ENCODE data around the gene P2RX6. TPM values are rescaled to one million over a fixed set of nuclear protein-coding genes. Genes with fewer than 3 reads are reported as not detected.

The P2RX6 gene
- total and polyA plus RNA-seq, 12 donors, result 0.07 to 7.7 (median 3.2) TPM

DNA sequence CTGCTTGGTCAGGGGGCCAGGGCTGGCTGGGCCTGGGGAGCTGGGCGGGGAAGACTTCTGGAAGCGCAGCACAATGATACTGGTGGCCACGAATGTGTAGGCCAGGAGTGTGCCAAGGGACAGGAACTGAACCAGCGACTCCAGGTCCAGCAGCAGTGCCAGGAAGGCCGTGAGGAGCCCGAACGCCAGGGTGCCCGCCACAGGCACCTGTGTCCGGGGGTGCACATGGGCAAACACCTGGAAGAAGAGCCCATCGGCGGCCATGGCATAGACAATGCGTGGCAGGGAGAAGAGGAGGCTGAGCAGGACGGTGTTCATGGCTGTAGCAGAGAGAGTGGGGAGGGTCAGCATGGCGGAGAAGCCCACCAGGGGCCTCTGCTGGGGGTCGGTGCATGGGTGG, 15.1 kb downstream of the P2RX6 start:
- Histone ChIP-seq H3K36me3 (no peaks in the 10 kb centered on the region), H3K9me3 (no peaks in the 10 kb centered on the region), H3K27ac (no peak overlapping the region), H3K4me1 (peaks cover 3 to 19% (median 8%) of the 10 kb centered on the region in 9 donors), H3K4me3 (no peak overlapping the region), H3K27me3 (peaks cover 8 to 47% (median 39%) of the 10 kb centered on the region in 7 donors)
- intact Hi-C loops (cut with DNase I), result loop anchor here in 2 of 10 donors (10.0 kb wide), 2 partner anchors 65 to 75 kb away; no protein-coding TSS in a partner anchor
- DNase-seq (no peak), ATAC-seq (no peak)
- TF ChIP-seq, protein P1, sequence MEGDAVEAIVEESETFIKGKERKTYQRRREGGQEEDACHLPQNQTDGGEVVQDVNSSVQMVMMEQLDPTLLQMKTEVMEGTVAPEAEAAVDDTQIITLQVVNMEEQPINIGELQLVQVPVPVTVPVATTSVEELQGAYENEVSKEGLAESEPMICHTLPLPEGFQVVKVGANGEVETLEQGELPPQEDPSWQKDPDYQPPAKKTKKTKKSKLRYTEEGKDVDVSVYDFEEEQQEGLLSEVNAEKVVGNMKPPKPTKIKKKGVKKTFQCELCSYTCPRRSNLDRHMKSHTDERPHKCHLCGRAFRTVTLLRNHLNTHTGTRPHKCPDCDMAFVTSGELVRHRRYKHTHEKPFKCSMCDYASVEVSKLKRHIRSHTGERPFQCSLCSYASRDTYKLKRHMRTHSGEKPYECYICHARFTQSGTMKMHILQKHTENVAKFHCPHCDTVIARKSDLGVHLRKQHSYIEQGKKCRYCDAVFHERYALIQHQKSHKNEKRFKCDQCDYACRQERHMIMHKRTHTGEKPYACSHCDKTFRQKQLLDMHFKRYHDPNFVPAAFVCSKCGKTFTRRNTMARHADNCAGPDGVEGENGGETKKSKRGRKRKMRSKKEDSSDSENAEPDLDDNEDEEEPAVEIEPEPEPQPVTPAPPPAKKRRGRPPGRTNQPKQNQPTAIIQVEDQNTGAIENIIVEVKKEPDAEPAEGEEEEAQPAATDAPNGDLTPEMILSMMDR (IDR thresholded peaks at IDR 0.05), result no peak
- 94% methylated on average over 15 of the region's 15 CpGs for WGBS, 2 donors

DNA sequence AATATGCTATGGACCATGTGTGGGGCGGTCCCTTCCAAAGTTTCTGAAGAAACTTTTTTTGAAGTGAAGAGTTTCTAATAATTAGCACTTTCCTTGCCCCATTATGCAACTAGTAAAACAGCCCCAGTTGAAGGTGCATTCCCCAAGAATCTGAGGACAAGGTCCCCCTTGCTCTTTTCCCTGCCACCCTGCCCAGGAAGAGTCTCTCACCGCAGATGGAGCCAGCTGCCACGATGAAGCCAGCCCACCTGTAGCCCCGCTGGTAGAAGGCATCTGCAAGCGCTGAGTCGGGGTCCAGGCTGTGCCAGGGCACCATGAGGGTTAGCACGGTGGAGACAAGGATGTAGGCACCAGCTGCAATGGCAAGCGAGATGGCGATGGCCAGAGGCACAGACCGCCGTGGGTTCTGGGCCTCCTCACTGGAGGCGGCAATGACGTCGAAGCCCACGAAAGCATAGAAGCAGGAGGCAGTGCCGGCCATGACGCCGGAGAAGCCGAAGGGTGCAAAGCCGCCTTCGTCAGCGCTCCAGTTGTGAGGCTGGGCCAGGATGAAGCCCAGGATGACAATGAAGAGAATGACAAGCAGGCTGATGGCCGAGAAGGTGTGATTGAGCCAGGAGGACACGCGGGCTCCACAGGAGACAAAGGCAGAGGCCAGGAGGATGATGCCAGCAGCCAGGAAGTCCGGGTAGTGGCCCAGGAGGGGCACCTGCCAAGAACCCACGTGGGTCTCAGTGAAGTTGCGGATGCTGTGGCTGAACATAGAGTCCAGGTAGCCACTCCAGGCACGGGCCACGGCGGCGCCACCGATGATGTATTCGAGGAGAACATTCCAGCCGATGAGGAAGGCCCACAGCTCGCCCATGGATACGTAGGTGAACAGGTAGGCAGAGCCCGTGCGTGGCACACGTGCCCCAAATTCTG, 15.9 kb downstream of the P2RX6 start:
- H3K4me1 ChIP-seq, result peaks cover 3 to 19% (median 8%) of the 10 kb centered on the region in 9 donors
- no peak overlapping the region for H3K4me3 ChIP-seq
- H3K36me3 ChIP-seq, result no peaks in the 10 kb centered on the region
- TF ChIP-seq, protein P1 (IDR thresholded peaks at IDR 0.05), result no peak
- intact Hi-C loops (cut with DNase I), result loop anchor here in 2 of 10 donors (10.0 kb wide), 2 partner anchors 64 to 74 kb away; no protein-coding TSS in a partner anchor
- WGBS, 2 donors, result 90 to 93% methylated on average over 40 of the region's 40 CpGs
- no peak for DNase-seq
- H3K27me3 ChIP-seq, result peaks cover 8 to 47% (median 39%) of the 10 kb centered on the region in 7 donors
- H3K9me3 ChIP-seq, result no peaks in the 10 kb centered on the region
- H3K27ac ChIP-seq, result no peak overlapping the region
- no peak for ATAC-seq

DNA sequence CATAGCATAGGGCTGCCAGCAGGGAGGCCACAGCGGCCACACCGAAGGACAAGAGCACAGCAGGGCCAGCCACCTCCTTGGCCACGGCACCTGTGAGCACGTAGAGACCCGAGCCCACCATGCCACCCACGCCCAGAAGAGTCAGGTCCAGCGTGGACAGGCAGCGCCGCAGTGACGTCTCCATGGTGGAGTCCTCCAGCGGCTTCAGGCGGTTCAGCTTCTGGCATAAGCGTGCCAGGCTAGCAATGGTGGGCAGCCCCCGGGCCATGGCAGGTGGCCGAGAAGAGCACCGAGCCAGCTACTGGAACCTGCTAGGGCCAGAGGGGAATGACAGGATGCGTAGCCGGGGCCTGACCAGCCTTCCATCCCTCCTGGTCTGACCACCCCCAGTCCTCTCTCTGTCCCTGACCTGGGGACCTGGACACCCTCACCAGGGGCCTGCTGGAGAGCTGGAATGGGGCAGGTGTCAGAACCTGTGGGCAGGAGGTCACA, 16.6 kb downstream of the P2RX6 start:
- Histone ChIP-seq H3K4me1 (peaks cover 3 to 19% (median 8%) of the 10 kb centered on the region in 9 donors), H3K9me3 (no peaks in the 10 kb centered on the region), H3K36me3 (no peaks in the 10 kb centered on the region), H3K27me3 (peaks cover 8 to 47% (median 39%) of the 10 kb centered on the region in 7 donors), H3K27ac (no peak overlapping the region), H3K4me3 (peak overlapping the region in 4 of 10 donors; percentile 31 to 44 (median 38))
- WGBS, 2 donors, result 88 to 90% methylated on average over 18 of the region's 18 CpGs
- DNase-seq, result no peak
- TF ChIP-seq, protein P1 (IDR thresholded peaks at IDR 0.05), result no peak
- intact Hi-C loops (cut with DNase I), result loop anchor here in 2 of 10 donors (10.0 kb wide), 2 partner anchors 63 to 73 kb away; no protein-coding TSS in a partner anchor
- ATAC-seq, result no peak

Measured in heart right ventricle (tissue), 16 donors.